GM10248 (cell line): ENCODE results near the gene PIGP.
"Not testable (repeated sequence)": the region's sequence is repeated elsewhere in the genome, so short reads cannot be mapped to it uniquely, and the experiment has no call there.

Source experiments
- CTCF ChIA-PET: fragments of 300-600 bp; sonication (Branson Sonifier 250); formaldehyde crosslinking; extraction: SDS; loops from one replicate; lab custom pipeline; 2021; ENCODE audit warnings: antibody characterized with exemption; lab: Yijun Ruan, JAX
- POLR2A ChIA-PET: fragments of 350-650 bp; sonication (Branson Sonifier 250); formaldehyde crosslinking; extraction: SDS; loops from one replicate; lab custom pipeline; 2020; ENCODE audit warnings: antibody characterized with exemption; lab: Yijun Ruan, JAX
- DNase-seq: peaks from one replicate; pipeline ENCODE4 v3.0.0; 2012; ENCODE audit errors: extremely low spot score
- TF ChIP-seq, protein P1 (sequence below): IDR thresholded peaks from 2 replicates; pipeline ENCODE4 v1.5.1; 2012; ENCODE audit warnings: mild to moderate bottlenecking, low read depth; ENCODE audit errors: extremely low read depth, missing control alignments, control extremely low read depth

The PIGP gene

DNA sequence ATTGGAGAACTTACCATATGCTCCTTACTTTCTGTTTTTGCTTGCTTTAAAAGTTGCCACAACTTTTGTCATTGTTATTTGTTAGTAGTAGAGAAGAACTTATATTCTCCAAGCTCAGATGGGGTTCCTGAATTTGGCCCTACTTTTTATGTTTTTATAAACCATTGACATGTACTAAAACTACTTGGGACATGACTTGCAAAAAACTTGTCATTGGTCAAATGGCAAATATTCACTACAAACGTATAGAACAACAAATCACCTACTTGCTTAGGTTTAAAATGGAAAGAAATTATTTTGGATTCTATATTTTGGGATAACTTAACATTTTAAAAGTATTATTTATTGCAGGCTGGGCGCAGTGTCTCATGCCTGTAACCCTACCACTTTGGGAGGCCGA lies 32.7 kb downstream of the PIGP start:
- POLR2A ChIA-PET = no interaction called here
- CTCF ChIA-PET = no interaction called here
- no peak for DNase-seq
- TF ChIP-seq, protein P1, sequence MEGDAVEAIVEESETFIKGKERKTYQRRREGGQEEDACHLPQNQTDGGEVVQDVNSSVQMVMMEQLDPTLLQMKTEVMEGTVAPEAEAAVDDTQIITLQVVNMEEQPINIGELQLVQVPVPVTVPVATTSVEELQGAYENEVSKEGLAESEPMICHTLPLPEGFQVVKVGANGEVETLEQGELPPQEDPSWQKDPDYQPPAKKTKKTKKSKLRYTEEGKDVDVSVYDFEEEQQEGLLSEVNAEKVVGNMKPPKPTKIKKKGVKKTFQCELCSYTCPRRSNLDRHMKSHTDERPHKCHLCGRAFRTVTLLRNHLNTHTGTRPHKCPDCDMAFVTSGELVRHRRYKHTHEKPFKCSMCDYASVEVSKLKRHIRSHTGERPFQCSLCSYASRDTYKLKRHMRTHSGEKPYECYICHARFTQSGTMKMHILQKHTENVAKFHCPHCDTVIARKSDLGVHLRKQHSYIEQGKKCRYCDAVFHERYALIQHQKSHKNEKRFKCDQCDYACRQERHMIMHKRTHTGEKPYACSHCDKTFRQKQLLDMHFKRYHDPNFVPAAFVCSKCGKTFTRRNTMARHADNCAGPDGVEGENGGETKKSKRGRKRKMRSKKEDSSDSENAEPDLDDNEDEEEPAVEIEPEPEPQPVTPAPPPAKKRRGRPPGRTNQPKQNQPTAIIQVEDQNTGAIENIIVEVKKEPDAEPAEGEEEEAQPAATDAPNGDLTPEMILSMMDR = no peak

DNA sequence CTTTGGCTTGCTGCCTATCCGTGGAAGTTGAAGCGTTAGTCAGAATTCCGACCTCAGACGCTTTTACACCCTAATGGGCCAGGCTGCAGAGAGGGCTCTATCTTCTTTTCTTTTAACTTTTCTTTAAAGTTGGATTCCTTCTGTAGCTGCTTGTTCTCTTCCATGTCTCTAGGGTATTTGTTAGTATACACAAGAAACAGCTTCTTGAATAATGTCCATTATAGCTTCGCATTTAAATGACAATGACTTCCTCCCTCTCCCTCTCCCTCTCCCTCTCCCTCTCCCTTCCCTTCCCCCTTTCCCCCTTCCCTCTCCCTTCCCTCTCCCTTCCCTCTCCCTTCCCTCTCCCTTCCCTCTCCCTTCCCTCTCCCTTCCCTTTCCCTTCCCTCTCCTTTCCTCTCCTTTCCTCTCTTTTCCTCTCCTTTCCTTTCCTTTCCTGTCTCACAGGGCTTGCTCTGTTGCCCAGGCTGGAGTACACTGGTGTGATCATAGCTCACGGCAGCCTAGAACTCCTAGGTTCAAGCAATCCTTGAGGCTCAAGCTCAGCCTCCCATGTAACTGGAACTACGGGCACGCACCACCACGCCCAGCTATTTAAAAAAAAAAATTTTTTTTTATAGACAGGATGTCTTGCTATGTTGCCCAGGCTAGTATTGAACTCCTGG lies 33.3 kb downstream of the PIGP start:
- POLR2A ChIA-PET = no interaction called here
- TF ChIP-seq, protein P1 = no peak
- no peak for DNase-seq
- CTCF ChIA-PET = no interaction called here

DNA sequence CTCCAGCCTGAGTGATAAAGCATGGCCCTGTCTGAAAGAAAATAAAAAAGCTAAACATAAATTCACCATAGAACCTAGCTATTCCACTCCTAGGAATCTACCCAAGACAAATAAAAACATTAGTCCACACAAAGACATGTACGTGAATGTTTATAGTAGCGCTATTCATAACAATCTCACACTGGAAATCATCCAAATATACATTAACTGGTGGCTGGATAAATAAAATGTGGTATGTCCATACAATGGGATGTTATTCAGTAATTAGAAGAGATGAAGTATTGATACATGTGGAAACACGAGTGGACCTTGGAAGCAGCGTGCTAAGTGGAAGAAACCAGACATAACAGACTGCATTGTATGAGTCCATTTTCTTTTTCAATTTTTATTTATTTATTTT lies 36.7 kb downstream of the PIGP start:
- TF ChIP-seq, protein P1 = no peak
- ChIA-PET POLR2A (no interaction called here), CTCF (no interaction called here)
- DNase-seq = no peak

DNA sequence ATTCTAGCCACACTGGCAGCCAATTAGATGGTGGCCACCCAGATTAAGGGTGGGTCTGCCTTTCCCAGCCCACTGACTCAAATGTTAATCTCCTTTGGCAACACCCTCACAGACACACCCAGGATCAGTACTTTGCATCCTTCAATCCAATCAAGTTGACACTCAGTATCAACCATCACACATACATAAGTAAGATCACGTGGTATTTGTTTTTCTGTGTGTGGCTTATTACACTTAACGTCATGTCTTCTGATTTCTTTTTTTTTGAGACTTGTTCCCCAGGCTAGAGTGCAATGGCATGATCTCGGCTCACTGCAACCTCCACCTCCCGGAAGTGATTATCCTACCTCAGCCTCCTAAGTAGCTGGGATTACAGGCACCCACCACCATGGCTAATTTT lies 38.5 kb downstream of the PIGP start:
- DNase-seq, CTCF ChIA-PET, POLR2A ChIA-PET: not testable (repeated sequence)

DNA sequence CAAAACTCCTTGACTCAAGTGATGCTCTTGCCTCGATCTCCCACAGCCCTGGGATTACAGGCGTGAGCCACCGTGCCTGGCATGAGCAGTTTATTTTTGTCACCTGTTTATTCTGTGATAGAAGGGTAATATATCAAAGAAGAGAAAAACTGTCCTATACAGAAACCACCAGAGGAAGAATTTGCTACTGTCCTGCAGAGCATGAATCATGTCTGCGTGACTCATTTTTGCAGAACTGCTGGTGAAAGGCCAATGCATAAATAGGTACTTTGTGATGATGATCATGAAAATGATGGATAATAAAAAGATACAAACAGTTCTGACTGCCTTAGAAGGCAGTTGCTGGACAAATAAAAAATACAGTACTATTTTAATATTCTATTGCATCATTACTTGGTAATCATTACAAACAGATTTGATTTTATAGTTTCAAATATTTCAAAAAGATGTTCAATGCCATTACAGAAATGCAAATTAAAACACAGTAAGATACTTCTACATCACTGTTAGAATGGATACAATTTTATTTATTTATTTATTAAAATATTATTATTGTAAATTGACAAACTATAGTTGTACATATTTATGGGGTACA lies 39.9 kb downstream of the PIGP start:
- ChIA-PET POLR2A (no interaction called here), CTCF (no interaction called here)
- DNase-seq = no peak
- TF ChIP-seq, protein P1 = no peak

DNA sequence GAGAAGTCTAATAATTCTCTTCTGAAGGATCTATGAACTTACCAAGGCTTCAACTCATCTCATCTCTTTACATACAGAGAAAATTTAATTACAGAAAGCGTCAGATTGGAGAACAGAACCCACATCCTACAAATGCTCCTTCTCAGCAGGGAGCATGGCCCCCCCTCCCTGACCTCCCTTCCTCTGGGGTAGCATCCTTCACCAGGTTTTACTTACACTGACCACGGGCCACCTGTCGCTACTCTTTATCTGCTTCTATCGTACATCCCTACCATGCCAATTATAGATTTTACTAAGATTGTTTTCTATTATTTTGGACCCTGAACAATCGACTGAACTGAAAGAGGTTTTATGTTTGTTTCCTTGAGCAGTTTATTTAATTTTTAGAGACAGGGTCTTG lies 40.6 kb downstream of the PIGP start:
- DNase-seq = no peak
- TF ChIP-seq, protein P1 = no peak
- POLR2A ChIA-PET = no interaction called here
- CTCF ChIA-PET = no interaction called here

DNA sequence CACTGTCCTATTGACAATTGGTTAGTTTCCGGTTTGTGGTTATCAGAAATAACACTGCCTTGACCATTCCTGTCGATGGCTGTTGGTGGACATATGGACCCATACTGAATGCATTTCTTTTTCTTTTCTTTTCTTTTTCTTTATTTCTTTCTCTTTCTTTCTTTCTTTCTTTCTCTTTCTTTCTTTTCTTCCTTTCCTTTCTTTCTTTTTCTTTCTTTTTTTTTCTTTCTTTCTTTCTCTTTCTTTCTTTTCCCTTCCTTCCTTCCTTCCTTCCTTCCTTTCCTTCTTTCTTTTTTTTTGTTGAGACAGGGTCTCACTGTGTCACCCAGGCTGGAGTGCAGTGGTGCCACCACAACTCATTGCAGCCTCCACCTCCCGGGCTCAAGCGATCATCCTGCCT lies 42.0 kb downstream of the PIGP start:
- TF ChIP-seq, protein P1 = no peak
- CTCF ChIA-PET = interaction anchor here (0.9 to 1.6 kb wide), 2 partner anchors 21 kb away, joined by 3 to 4 read pairs; no protein-coding TSS in a partner anchor
- POLR2A ChIA-PET = interaction anchor here (0.6 kb wide), 1 partner anchor 341 kb away, joined by 3 read pairs; no protein-coding TSS in a partner anchor
- no peak for DNase-seq
